Measurements from ENCODE around the gene PAK5.

GRCh38 chr20:9877932-9878495 lies 39.1 kb upstream of the PAK5 start:
- no peak for TF ChIP-seq CTCF (IDR thresholded peaks at IDR 0.05)
- TF ChIP-seq EZH2phosphoT487 (IDR thresholded peaks at IDR 0.05) = no peak
